Body of pancreas (tissue), 4 donors: ENCODE results near the gene ZNF672. TPM values are rescaled to one million over a fixed set of nuclear protein-coding genes. Genes with fewer than 3 reads are reported as not detected.

Source experiments
- ATAC-seq: fragments of 150-250 bp; one replicate; pipeline ENCODE4 v1.9.1; 2016
- DNase-seq, 4 donors: peaks; one replicate each; pipeline ENCODE4 v3.0.0-alpha.2; 2019
- H3K27ac ChIP-seq, 4 donors: fragments of 200-600 bp; sonication (generic); 1 replicate in 3 of 4; 2 replicates in 1 of 4; pipeline versions ENCODE4 v1.5.1 to v1.6.1; 2016 to 2019; ENCODE audit warnings: mild to moderate bottlenecking in 1 of 4, mixed read lengths in 1 of 4, moderate library complexity in 1 of 4
- H3K27me3 ChIP-seq, 2 donors: fragments of 200-600 bp; sonication (generic); one replicate each; pipeline ENCODE4 v1.6.0; 2016; ENCODE audit warnings: mild to moderate bottlenecking in 1 of 2
- H3K36me3 ChIP-seq, 2 donors: fragments of 200-600 bp; sonication (generic); replicated peaks in 1 of 2; 2 replicates each; pipeline ENCODE4 v1.5.1; 2016; ENCODE audit warnings: low read depth in 2 of 2; ENCODE audit not compliant: insufficient read depth in 1 of 2
- H3K4me1 ChIP-seq: fragments of 200-600 bp; sonication (generic); one replicate; pipeline ENCODE4 v1.6.0; 2016
- H3K4me3 ChIP-seq, 2 donors: fragments of 200-600 bp; sonication (generic); 1 replicate in 1 of 2; 2 replicates in 1 of 2; pipeline ENCODE4 v1.5.1; 2016 to 2019
- H3K9me3 ChIP-seq, 3 donors: fragments of 200-600 bp; sonication (generic); 1 replicate in 2 of 3; 2 replicates in 1 of 3; pipeline ENCODE4 v1.5.1; 2016
- POLR2A ChIP-seq, 3 donors: fragments of 450-650 bp; IDR thresholded peaks; one replicate each; pipeline ENCODE4 v1.6.1; 2016; ENCODE audit warnings: antibody characterized with exemption in 3 of 3, mild to moderate bottlenecking in 2 of 3
- WGBS, 2 donors: methylation state at CpG; one replicate each; pipeline ENCODE4 v1.1.5; 2017; 5-methylcytosine and 5-hydroxymethylcytosine counted together
- intact Hi-C: fragments of 100-400 bp; cut with DNase I; formaldehyde crosslinking; loops from one replicate; pipeline ENCODE4 v1.15.1; 2023
- total RNA-seq, 2 donors: library from RNA; depleted of rRNA; stranded (reverse); fragments of >200 nt; gene quantifications; one replicate each; pipeline ENCODE4 v1.1.0, GENCODE V29; 2016
- TF ChIP-seq, protein P1 (sequence below), 7 experiments: fragments of 450-650 bp in 4 of 7; fragments of 200-600 bp in 3 of 7; sonication (generic) in 3 of 7; IDR thresholded peaks; one replicate each; pipeline ENCODE4 v1.5.1; 2016 to 2019; ENCODE audit warnings: antibody characterized with exemption in 7 of 7

ZNF672 gene
- total RNA-seq, 2 donors from 2014 or later: 18.8 to 27.2 TPM

DNA sequence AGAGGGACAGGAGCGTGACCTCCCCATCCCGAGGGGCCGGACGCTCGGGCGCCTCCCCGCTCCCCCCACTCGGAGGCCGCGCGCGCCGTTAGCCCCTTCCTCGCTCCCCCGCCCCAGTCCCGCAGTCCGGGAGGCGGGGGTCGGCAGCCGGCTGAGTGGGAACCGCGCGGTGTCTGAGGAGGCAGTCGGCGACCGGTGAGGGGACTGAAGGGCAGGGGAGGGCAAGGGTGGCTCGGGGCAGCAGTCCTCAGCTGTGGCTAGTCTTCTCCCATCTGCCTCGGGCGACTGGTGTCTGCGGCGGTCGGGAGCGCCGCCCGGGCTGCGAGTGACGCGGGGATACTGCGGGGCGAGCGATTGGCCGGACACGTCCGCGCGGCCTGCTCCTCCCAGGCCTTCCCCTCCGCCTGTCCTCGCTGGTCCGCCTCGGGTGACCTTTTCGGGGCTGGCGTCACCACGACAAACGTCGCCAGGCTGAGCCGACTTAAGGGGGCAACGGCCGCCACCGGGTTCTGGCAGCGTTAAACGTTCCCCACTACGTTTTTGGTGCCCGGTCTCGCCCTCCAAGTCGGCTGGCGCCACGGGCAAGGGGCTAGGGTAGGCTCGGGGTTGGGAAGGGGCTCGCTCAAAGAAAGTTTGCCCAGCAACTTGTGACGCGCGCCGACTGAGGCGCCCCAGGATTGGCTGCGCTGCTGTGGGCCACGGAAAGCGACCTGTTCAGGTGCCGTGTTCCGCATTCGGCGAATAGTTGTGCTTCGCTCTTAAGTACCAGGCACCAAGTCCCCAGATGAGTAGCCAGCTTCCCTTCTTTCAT lies 538 bp downstream of the ZNF672 start:
- no peaks in the 10 kb centered on the region for H3K36me3 ChIP-seq
- DNase-seq: peak; percentile 90 to 94 (median 92)
- peak; percentile 81 for ATAC-seq
- WGBS, 2 donors: 0 to 1% methylated on average over 7 to 81 of the region's 82 CpGs
- H3K27me3 ChIP-seq: no peaks in the 10 kb centered on the region
- intact Hi-C loops: no loop called here
- peak overlapping the region; percentile 94 to 100 (median 100) for H3K27ac ChIP-seq
- TF ChIP-seq POLR2A (IDR thresholded peaks at IDR 0.05): peak; percentile 87 to 94 (median 93)
- TF ChIP-seq, protein P1, sequence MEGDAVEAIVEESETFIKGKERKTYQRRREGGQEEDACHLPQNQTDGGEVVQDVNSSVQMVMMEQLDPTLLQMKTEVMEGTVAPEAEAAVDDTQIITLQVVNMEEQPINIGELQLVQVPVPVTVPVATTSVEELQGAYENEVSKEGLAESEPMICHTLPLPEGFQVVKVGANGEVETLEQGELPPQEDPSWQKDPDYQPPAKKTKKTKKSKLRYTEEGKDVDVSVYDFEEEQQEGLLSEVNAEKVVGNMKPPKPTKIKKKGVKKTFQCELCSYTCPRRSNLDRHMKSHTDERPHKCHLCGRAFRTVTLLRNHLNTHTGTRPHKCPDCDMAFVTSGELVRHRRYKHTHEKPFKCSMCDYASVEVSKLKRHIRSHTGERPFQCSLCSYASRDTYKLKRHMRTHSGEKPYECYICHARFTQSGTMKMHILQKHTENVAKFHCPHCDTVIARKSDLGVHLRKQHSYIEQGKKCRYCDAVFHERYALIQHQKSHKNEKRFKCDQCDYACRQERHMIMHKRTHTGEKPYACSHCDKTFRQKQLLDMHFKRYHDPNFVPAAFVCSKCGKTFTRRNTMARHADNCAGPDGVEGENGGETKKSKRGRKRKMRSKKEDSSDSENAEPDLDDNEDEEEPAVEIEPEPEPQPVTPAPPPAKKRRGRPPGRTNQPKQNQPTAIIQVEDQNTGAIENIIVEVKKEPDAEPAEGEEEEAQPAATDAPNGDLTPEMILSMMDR (IDR thresholded peaks at IDR 0.05): no peak
- H3K9me3 ChIP-seq: no peaks in the 10 kb centered on the region
- H3K4me1 ChIP-seq: peaks cover 51% of the 10 kb centered on the region
- peak overlapping the region; percentile 46 to 71 for H3K4me3 ChIP-seq

DNA sequence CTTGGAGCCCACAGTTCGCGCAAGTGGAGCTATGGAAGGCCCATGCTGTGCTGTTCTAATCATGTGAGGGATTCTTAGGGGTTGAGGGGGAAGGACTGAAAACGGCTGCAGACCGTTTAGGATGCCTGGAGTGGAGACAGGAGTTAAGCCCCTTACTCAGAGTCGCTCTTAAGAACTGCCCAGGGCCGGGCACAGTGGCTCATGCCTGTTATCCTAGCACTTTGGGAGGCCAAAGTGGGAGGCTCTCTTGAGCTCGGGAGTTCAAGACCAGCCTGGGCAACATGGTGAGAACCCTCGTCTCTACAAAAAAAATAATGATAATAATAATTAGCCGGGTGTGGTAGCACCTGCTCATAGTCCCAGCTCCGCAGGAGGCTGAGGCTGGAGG lies 1.1 kb downstream of the ZNF672 start:
- WGBS, 2 donors: 1 to 7% methylated on average over 10 of the region's 10 CpGs
- no peaks in the 10 kb centered on the region for H3K27me3 ChIP-seq
- H3K9me3 ChIP-seq: no peaks in the 10 kb centered on the region
- no peak for DNase-seq
- peak overlapping the region; percentile 94 to 100 (median 100) for H3K27ac ChIP-seq
- intact Hi-C loops: no loop called here
- peaks cover 51% of the 10 kb centered on the region for H3K4me1 ChIP-seq
- H3K36me3 ChIP-seq: no peaks in the 10 kb centered on the region
- no peak for TF ChIP-seq POLR2A (IDR thresholded peaks at IDR 0.05)
- TF ChIP-seq, protein P1 (IDR thresholded peaks at IDR 0.05): no peak
- H3K4me3 ChIP-seq: peak overlapping the region; percentile 46 to 71
- no peak for ATAC-seq

GRCh38 chr1:248840946-248841345 lies 2.9 kb downstream of the ZNF672 start:
- TF ChIP-seq, protein P1 (IDR thresholded peaks at IDR 0.05): no peak
- TF ChIP-seq POLR2A (IDR thresholded peaks at IDR 0.05): no peak
- ATAC-seq (no peak), DNase-seq (no peak)
- no peak overlapping the region for H3K4me3 ChIP-seq
- 87 to 88% methylated on average over 4 of the region's 4 CpGs for WGBS, 2 donors
- intact Hi-C loops: no loop called here
- H3K27ac ChIP-seq: no peak overlapping the region
- peaks cover 51% of the 10 kb centered on the region for H3K4me1 ChIP-seq
- H3K27me3 ChIP-seq: no peaks in the 10 kb centered on the region
- H3K9me3 ChIP-seq: no peaks in the 10 kb centered on the region
- peaks cover 0 to 4% of the 10 kb centered on the region in 2 donors for H3K36me3 ChIP-seq

DNA sequence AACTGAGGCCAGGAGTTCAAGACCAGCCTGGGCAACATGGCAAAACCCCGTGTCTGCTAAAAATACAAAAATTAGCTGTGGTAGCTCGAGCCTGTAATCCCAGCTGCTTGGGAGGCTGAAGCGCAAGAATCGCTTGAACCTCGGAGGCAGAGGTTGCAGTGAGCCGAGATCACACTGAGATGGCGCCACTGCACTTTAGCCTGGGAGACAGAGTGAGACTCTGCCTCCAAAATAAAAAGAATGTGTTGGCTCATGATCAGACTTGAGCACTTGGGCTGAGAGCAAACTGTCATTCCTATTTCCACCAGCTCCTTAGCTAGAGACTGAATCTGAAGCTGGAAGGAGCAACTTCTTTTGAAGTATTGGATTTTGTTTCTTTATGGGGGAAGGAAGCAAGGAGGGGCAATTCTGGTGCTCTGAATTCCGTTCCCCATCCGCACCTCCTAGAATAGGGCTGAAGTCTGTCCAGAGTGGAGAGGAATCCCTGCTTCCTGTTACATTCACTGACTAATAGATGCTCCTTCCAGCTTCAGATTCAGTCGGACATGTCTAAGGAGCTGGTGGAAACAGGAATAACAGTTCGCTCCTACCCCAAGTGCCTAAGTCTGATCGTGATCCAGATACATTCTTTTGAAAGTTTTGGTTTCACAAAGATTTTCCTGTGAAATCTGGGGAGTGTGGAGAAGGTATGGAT lies 3.8 kb downstream of the ZNF672 start:
- Histone ChIP-seq H3K4me3 (no peak overlapping the region), H3K4me1 (peaks cover 50% of the 10 kb centered on the region), H3K27ac (no peak overlapping the region), H3K36me3 (peaks cover 0 to 8% of the 10 kb centered on the region in 2 donors), H3K27me3 (no peaks in the 10 kb centered on the region), H3K9me3 (no peaks in the 10 kb centered on the region)
- 57 to 61% methylated on average over 10 to 12 of the region's 12 CpGs for WGBS, 2 donors
- intact Hi-C loops: no loop called here
- ATAC-seq: no peak
- peak in 3 of 4 donors; percentile 21 to 44 (median 43) for DNase-seq
- no peak for TF ChIP-seq POLR2A (IDR thresholded peaks at IDR 0.05)
- TF ChIP-seq, protein P1 (IDR thresholded peaks at IDR 0.05): peak in 6 of 7 experiments; percentile 13 to 41 (median 34)
